ENCODE data around the gene TTC14.
A peak's percentile ranks its signal among the peaks of the same experiment; 100 is the strongest.

The TTC14 gene, protein sequence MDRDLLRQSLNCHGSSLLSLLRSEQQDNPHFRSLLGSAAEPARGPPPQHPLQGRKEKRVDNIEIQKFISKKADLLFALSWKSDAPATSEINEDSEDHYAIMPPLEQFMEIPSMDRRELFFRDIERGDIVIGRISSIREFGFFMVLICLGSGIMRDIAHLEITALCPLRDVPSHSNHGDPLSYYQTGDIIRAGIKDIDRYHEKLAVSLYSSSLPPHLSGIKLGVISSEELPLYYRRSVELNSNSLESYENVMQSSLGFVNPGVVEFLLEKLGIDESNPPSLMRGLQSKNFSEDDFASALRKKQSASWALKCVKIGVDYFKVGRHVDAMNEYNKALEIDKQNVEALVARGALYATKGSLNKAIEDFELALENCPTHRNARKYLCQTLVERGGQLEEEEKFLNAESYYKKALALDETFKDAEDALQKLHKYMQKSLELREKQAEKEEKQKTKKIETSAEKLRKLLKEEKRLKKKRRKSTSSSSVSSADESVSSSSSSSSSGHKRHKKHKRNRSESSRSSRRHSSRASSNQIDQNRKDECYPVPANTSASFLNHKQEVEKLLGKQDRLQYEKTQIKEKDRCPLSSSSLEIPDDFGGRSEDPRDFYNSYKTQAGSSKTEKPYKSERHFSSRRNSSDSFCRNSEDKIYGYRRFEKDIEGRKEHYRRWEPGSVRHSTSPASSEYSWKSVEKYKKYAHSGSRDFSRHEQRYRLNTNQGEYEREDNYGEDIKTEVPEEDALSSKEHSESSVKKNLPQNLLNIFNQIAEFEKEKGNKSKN

DNA sequence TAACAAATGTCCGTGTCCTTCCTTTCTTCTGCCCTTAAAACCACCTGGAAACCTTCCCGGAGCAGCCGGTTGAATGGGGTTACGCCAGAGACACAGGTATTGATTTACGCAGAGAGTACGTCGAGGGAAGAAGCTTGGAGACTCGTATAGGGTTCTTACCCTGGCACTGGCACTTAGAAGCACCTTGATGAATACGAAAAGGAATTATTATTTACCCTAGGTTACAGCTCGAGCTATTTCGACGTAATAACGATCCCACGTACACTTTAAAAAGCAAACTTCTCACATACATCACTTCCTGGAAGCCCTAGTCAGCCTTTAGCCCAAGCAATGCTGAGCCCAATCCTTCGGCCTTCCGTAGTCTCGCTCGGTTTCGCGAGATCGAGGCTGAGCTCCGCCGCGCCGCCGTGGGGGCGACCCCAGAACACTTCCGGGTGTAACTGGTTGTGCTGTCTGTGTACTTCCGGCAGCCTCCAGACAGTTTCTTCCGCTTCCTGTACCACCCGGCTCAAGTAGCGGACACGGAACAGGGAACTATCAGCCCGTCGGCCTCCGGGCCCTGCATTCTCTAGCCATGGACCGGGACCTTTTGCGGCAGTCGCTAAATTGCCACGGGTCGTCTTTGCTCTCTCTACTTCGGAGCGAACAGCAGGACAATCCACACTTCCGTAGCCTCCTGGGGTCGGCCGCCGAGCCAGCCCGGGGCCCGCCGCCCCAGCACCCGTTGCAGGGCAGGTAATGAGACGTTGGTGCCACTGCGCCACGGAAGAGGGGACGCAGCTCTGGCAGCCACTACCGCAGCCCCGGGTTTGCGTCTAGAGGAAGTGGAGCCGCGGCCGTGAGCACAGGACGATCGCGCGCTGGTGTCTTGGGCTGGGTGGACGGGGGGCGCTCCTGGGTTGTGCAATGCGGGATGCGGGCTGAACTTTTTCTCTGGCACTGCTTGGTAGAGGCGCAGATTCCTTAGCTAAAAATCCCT, at the start of gene TTC14:
TSS of gene TTC14 (plus strand) at position 476 of the 979 bp plus-strand sequence. CDS start at position 575, 99 bp downstream.
- ChIA-PET CTCF (interaction anchor here (1.3 kb wide), 1 partner anchor 77 kb away, joined by 3 read pairs; the partner anchor contains the start of gene CCDC39), POLR2A (interaction anchor here (0.9 to 1.5 kb wide), 2 partner anchors 14 to 15 kb away, joined by 3 to 5 read pairs; no protein-coding TSS in a partner anchor)
- peak; percentile 85 for DNase-seq (ENCODE audit: extremely low spot score)
- TF ChIP-seq L3MBTL2 (conservative IDR thresholded peaks at IDR 0.05) (peak; percentile 78), ELF4 (IDR thresholded peaks at IDR 0.05) (peak; percentile 80), HDGF (IDR thresholded peaks at IDR 0.05; ENCODE audit: borderline replicate concordance) (no peak)

DNA sequence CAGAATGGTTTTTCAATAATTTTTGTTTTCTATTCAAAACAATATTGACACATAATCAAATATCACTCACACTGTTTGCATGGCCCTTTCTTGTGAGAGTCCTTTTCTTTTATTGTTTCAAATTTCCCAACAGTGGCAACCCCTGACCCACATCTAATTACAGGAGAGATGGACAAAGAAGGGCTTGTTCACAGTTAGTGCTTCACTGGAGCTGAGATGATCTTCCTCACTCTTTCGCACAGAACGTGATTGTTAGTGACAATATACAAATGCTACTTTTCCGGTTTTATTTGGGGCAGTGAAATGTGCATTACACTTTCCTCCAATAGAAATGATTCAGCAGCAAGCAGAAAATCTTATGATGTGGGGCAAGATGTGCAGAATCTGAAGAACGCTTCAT, 38.6 kb upstream of the TTC14 start:
- TF ChIP-seq ARNT (IDR thresholded peaks at IDR 0.05), result no peak
- TF ChIP-seq SP1 (IDR thresholded peaks at IDR 0.05), result no peak
- no peak for TF ChIP-seq CTBP1 (IDR thresholded peaks at IDR 0.05; ENCODE audit: borderline replicate concordance)
- TF ChIP-seq TARDBP (IDR thresholded peaks at IDR 0.05), result no peak
- TF ChIP-seq FOXA1 (IDR thresholded peaks at IDR 0.05), result no peak
- no peak for TF ChIP-seq L3MBTL2 (conservative IDR thresholded peaks at IDR 0.05)
- ChIA-PET POLR2A (no interaction called here), CTCF (no interaction called here)
- no peak for DNase-seq (ENCODE audit: extremely low spot score)

DNA sequence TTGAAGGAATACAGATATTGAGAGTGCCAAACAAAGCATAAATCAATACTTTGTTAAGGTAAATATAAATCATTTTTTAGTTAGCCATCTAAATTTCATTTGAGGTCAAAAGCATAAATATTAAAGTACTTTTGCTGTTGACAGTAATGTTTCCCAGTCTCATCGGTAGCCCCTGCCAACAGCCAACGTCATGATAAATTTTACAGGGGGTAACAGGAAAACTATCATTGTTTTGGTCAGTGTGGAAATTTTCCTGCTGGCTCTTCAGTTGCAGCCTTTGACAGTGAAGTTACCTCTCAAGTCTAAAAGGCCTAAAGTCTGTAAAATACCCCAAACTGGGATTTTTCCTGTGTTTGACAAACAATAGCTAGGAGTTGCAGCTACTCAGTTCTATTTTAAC, 37.3 kb upstream of the TTC14 start:
- POLR2A ChIA-PET, result no interaction called here
- TF ChIP-seq, protein P1, sequence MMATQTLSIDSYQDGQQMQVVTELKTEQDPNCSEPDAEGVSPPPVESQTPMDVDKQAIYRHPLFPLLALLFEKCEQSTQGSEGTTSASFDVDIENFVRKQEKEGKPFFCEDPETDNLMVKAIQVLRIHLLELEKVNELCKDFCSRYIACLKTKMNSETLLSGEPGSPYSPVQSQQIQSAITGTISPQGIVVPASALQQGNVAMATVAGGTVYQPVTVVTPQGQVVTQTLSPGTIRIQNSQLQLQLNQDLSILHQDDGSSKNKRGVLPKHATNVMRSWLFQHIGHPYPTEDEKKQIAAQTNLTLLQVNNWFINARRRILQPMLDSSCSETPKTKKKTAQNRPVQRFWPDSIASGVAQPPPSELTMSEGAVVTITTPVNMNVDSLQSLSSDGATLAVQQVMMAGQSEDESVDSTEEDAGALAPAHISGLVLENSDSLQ (IDR thresholded peaks at IDR 0.05), result no peak
- TF ChIP-seq ZNF384 (IDR thresholded peaks at IDR 0.05) (no peak), NFRKB (IDR thresholded peaks at IDR 0.05) (no peak), ELF4 (IDR thresholded peaks at IDR 0.05) (no peak), TARDBP (IDR thresholded peaks at IDR 0.05) (no peak), FOXM1 (IDR thresholded peaks at IDR 0.05; ENCODE audit: borderline replicate concordance) (no peak), BHLHE40 (IDR thresholded peaks at IDR 0.05; ENCODE audit: borderline replicate concordance) (no peak), ARNT (IDR thresholded peaks at IDR 0.05) (no peak), HDGF (IDR thresholded peaks at IDR 0.05; ENCODE audit: borderline replicate concordance) (no peak), LEF1 (IDR thresholded peaks at IDR 0.05; ENCODE audit: borderline replicate concordance) (no peak), FOXA1 (IDR thresholded peaks at IDR 0.05) (no peak), FOXK2 (IDR thresholded peaks at IDR 0.05) (no peak), SP1 (IDR thresholded peaks at IDR 0.05) (no peak), SUZ12 (IDR thresholded peaks at IDR 0.05) (no peak), L3MBTL2 (conservative IDR thresholded peaks at IDR 0.05) (no peak), CTBP1 (IDR thresholded peaks at IDR 0.05; ENCODE audit: borderline replicate concordance) (no peak)
- CTCF ChIA-PET, result no interaction called here

DNA sequence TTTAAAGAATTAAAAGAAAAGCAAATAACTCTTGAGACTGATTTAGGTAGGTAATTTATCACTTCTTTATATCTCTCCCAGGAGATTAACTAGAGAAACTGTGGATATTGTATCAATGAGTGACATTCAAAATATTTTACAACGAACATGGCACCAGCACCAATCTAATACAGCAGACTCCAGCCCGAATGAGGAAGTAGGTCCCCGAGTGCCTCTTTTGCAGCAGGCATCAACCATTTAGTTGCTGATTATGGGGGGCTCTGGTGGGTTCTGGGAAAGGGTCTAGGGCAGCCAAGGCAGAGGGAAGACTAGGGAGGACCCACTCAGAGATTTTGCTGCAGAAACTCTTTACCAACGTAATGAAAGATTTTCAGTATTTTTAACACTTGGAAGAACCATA, 31.7 kb upstream of the TTC14 start:
- CTCF ChIA-PET, result no interaction called here
- TF ChIP-seq FOXK2 (IDR thresholded peaks at IDR 0.05) (no peak), HDGF (IDR thresholded peaks at IDR 0.05; ENCODE audit: borderline replicate concordance) (no peak), FOXM1 (IDR thresholded peaks at IDR 0.05; ENCODE audit: borderline replicate concordance) (no peak), ARNT (IDR thresholded peaks at IDR 0.05) (no peak), SUZ12 (IDR thresholded peaks at IDR 0.05) (no peak), ELF4 (IDR thresholded peaks at IDR 0.05) (no peak), ZNF384 (IDR thresholded peaks at IDR 0.05) (no peak), NFRKB (IDR thresholded peaks at IDR 0.05) (no peak), FOXA1 (IDR thresholded peaks at IDR 0.05) (no peak), L3MBTL2 (conservative IDR thresholded peaks at IDR 0.05) (no peak), LEF1 (IDR thresholded peaks at IDR 0.05; ENCODE audit: borderline replicate concordance) (no peak), CTBP1 (IDR thresholded peaks at IDR 0.05; ENCODE audit: borderline replicate concordance) (no peak), SP1 (IDR thresholded peaks at IDR 0.05) (no peak), BHLHE40 (IDR thresholded peaks at IDR 0.05; ENCODE audit: borderline replicate concordance) (no peak), TARDBP (IDR thresholded peaks at IDR 0.05) (no peak)
- TF ChIP-seq, protein P1 (IDR thresholded peaks at IDR 0.05), result no peak
- POLR2A ChIA-PET, result no interaction called here
- DNase-seq (ENCODE audit: extremely low spot score), result no peak

More for the DNA sequence above, 37.3 kb upstream of the TTC14 start:
- no peak for DNase-seq (ENCODE audit: extremely low spot score)

DNA sequence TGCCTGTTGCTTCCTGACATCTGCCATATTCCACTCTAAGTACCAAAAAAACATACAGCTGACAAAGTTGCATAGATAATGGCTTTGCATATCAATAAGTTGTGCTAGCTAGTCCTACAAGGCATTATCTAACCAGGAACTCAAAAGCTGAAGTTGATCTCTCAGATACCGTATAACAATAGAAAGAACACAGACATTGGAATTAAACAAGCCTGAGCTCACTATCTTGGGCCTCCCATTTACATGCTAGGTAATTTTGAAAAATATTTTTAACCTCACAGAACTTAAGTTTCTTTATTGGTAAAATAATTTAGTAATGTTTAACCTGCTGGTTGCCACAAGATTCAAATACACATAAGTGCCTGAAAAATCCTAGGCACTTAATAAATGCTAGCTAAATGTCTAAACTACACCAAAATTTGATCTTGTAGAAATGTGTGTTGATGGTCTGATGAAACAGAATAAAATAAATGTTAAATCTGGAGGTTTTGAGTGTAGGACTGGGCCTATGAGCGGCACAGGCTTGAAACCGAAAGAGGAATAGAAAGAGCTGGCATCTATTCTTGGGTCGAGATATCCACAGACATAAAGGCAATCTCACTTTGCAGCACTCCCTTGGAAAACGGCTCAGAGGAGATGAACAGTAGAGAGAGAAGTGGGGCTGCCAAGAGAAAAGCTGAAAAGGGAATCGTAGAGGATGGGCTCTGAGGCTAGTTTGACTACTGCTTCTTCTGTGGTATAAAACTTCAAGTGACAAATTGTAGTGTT, 29.9 kb upstream of the TTC14 start:
- DNase-seq (ENCODE audit: extremely low spot score), result no peak
- TF ChIP-seq FOXA1 (IDR thresholded peaks at IDR 0.05) (no peak), TARDBP (IDR thresholded peaks at IDR 0.05) (no peak), BHLHE40 (IDR thresholded peaks at IDR 0.05; ENCODE audit: borderline replicate concordance) (no peak), ARNT (IDR thresholded peaks at IDR 0.05) (no peak), CTBP1 (IDR thresholded peaks at IDR 0.05; ENCODE audit: borderline replicate concordance) (no peak), SUZ12 (IDR thresholded peaks at IDR 0.05) (no peak), FOXM1 (IDR thresholded peaks at IDR 0.05; ENCODE audit: borderline replicate concordance) (no peak), NFRKB (IDR thresholded peaks at IDR 0.05) (no peak)
- TF ChIP-seq, protein P1 (IDR thresholded peaks at IDR 0.05), result no peak
- ChIA-PET CTCF (no interaction called here), POLR2A (no interaction called here)
